ENCODE results near the gene MYLIP. TPM values are rescaled to one million over a fixed set of nuclear protein-coding genes. Genes with fewer than 3 reads are reported as not detected.

Gene MYLIP
- total and polyA plus RNA-seq, 2 of the 13 experiments (the other 11 are each of a cell fraction or from before 2014, with no cell fraction given), result 3.4 to 10.8 TPM

- no peak for TF ChIP-seq ZBTB14 (CRISPR knock-in tag; IDR thresholded peaks at IDR 0.05)
- TF ChIP-seq ATM (IDR thresholded peaks at IDR 0.05; ENCODE audit: borderline replicate concordance), result no peak
- peak; percentile 97 for TF ChIP-seq BCL6 (CRISPR knock-in tag; IDR thresholded peaks at IDR 0.05)
- TF ChIP-seq ZNF263 (CRISPR knock-in tag; IDR thresholded peaks at IDR 0.05), result no peak
- TF ChIP-seq NFATC3 (CRISPR knock-in tag; IDR thresholded peaks at IDR 0.05), result no peak
- TF ChIP-seq ZBTB3 (CRISPR knock-in tag; IDR thresholded peaks at IDR 0.05; ENCODE audit: borderline replicate concordance, low read depth), result no peak
- TF ChIP-seq SOX13 (IDR thresholded peaks at IDR 0.05), result no peak
- TF ChIP-seq SOX13 (CRISPR knock-in tag; conservative IDR thresholded peaks at IDR 0.05 in 1 of 2, IDR thresholded peaks at IDR 0.05 in 1 of 2), result peak in 1 of 2 experiments; percentile 35; a peak in 1 of 4 replicates
Observed at GRCh38 chr6:16187176-16187575, 58.3 kb downstream of the MYLIP start (continued).

- in situ Hi-C loops (cut with HindIII; ENCODE audit: extremely low pct_ligation_motif_present, low pct_unique_long_range_greater_than_20kb), result no loop called here
- no peak for TF ChIP-seq MYPOP (CRISPR knock-in tag; IDR thresholded peaks at IDR 0.05)
- no peak for TF ChIP-seq ZNF839 (CRISPR knock-in tag; IDR thresholded peaks at IDR 0.05; ENCODE audit: borderline replicate concordance)
- no peak for TF ChIP-seq NONO (IDR thresholded peaks at IDR 0.05)
- no peak for TF ChIP-seq NONO (CRISPR knock-in tag; conservative IDR thresholded peaks at IDR 0.05)
- H3K36me3 ChIP-seq (replicated peaks in 1 of 2; ENCODE audit: control insufficient read depth in 1 of 2, insufficient read depth in 2 of 2, low read length in 2 of 2), result no peaks in the 10 kb centered on the region
- ATAC-seq, result no peak
- no peaks in the 10 kb centered on the region for H3K27me3 ChIP-seq (ENCODE audit: control insufficient read depth in 1 of 2, insufficient read depth in 2 of 2, low read length in 2 of 2)
- POLR2A ChIA-PET, result no interaction called here
- H3K4me3 ChIP-seq (replicated peaks in 1 of 3; ENCODE audit: insufficient read depth in 1 of 3, low read depth in 2 of 3, low read length in 3 of 3), result no peak overlapping the region
- H3K4me2 ChIP-seq (ENCODE audit: low read depth, low read length), result no peak overlapping the region
- CTCF ChIA-PET (ENCODE audit: low intra/inter-chr PET ratio, low total read pairs), result no interaction called here
- no peak overlapping the region for H3K27ac ChIP-seq (ENCODE audit: extremely low read length, insufficient read depth, low read length)
- no peaks in the 10 kb centered on the region for H3K9me3 ChIP-seq (ENCODE audit: low read length)
- no TSS peak for BruUV-seq (replicated peaks)
- H2AFZ ChIP-seq (ENCODE audit: low read length), result no peak overlapping the region
- no peak for DNase-seq (ENCODE audit: low spot score)
- no peaks in the 10 kb centered on the region for H4K20me1 ChIP-seq (ENCODE audit: insufficient read depth, low read length)
- WGBS (ENCODE audit: low lambda C conversion rate), result 43% methylated on average over 1 of the region's 1 CpG
- no peaks in the 10 kb centered on the region for H3K79me2 ChIP-seq (ENCODE audit: insufficient read depth, low read length)
- peaks cover 10% of the 10 kb centered on the region for H3K4me1 ChIP-seq (ENCODE audit: insufficient read depth, low read length)
- no peak for FAIRE-seq
- no peak overlapping the region for H3K9ac ChIP-seq (ENCODE audit: insufficient read depth, low read depth, low read length)
- intact Hi-C loops (cut with micrococcal nuclease; ENCODE audit: unreplicated experiment), result no loop called here
Observed at GRCh38 chr6:16190214-16190613, 61.3 kb downstream of the MYLIP start.
